Measurements from ENCODE around the gene ZNF507. TPM values are rescaled to one million over a fixed set of nuclear protein-coding genes. Genes with fewer than 3 reads are reported as not detected.
A peak's percentile ranks its signal among the peaks of the same experiment; 100 is the strongest.
"Not testable (repeated sequence)": the region's sequence is repeated elsewhere in the genome, so short reads cannot be mapped to it uniquely, and the experiment has no call there.

The ZNF507 gene
- polyA plus RNA-seq, 10 donors, result 12.2 to 20.0 (median 17.1) TPM

DNA sequence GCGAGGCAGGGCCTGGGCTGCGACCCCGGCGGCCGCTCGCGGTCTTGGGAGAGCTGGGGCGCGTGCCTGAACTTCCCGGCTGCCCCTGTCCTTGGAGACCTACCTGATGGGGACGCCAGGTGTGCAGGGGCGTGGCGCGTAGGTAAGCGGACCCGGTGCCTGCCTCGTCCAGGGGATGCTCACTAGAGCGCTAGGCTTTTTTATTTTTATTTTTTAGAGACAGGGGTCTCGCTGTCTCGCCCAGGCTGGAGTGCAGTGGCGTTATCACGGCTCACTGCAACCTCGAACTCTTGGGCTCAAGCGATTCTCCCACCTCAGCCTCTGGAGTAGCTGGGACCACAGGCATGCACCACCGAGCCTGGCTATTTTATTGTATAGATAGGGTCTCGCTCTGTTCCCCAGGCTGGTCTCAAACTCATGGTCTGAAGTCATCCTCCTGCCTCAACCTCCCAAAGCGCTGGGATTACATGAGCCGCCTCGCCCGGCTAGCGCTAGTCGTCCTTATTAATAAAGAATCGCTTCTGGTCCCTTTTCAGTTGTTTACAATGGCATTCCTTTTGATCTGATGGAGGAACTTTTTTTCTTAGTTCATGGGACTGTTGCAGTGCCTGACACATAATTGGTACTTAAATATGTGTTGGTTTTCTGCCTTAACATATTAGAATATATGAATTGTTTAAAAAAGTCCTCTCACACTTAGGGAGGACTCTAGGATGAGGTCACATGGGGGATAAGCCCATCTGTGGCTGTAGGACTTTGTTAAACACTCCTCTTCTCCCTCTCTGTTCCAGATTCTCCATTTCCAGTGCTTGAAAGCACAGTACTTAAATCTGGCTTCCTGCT lies 61.0 kb downstream of the ZNF507 start:
- DNase-seq, result peak in 1 of 3 donors; percentile 39

GRCh38 chr19:32407004-32407992 lies 61.9 kb downstream of the ZNF507 start:
- peak in 1 of 3 donors; percentile 26 for DNase-seq

GRCh38 chr19:32415246-32415645 lies 69.8 kb downstream of the ZNF507 start:
- DNase-seq, result no peak

GRCh38 chr19:32415669-32416068 lies 70.3 kb downstream of the ZNF507 start:
- DNase-seq, result no peak

DNA sequence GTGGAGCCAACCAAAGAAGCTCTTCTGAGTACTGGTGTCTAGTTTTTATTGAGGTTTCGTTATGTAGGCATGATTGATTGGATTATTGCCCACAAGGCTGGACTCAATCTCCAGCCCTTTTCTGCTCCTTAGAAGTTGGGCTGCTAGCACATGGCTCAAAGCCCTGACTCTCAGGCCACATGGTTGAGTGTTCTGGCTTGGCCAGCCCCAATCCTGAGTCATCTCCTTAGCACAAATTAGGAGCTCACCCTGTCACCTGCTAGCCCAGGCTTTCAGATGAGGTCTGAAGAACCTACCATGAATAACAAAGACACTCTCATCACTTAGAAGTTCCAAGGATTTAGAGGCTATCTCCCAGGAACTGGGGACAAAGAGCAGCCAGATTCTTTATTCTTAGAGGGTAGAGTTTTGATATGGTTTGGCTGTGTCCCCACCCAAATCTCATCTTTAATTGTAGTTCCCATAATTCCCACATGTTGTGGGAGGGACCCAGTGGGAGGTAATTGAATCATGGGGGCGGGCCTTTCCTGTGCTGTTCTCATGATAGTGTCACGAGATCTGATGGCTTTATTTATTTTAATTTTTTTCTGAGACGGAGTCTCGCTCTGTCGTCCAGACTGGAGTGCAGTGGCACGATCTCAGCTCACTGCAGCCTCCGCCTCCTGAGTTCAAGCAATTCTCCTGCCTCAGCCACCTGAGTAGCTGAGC lies 71.5 kb downstream of the ZNF507 start:
- no peak for DNase-seq

DNA sequence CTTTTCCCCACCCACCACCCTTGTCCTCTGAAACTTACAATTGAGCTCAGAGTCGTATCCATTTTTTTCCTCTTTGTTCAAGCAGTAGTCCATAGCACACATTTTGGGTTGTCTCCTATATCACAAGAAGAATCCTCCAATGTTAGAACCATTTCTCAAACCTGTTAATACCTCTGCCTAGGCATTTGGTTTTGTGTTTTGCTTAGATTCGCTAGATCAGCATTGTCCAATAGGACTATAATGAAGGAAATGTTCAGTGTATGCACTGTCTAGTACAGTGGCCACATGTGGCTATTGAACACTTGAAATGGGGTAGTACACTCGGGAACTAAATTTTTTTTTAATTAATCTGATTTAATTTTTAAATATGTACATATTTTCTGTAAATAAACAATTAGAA lies 72.7 kb downstream of the ZNF507 start:
- DNase-seq, result no peak

GRCh38 chr19:32421589-32422361 lies 76.4 kb downstream of the ZNF507 start:
- peak in 1 of 3 donors; percentile 32 for DNase-seq

DNA sequence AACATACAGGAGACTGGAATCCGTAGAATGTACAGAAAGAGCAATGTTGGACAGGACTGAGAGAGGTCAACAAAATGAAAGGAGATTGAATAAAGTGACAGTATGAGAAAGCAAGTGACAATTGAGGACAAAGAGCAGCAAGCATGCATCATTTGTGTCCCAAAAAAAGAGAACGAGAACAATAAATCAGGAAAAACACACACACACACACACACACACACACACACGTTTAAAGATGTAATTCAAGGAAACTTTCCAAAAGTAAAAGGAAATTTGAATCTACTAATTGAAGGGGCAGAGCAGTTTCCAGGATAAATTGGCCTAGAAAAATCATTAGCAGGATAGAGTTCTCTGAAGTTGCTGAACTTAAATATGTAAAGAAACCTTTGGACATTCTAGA lies 77.0 kb downstream of the ZNF507 start:
- no peak for DNase-seq

DNA sequence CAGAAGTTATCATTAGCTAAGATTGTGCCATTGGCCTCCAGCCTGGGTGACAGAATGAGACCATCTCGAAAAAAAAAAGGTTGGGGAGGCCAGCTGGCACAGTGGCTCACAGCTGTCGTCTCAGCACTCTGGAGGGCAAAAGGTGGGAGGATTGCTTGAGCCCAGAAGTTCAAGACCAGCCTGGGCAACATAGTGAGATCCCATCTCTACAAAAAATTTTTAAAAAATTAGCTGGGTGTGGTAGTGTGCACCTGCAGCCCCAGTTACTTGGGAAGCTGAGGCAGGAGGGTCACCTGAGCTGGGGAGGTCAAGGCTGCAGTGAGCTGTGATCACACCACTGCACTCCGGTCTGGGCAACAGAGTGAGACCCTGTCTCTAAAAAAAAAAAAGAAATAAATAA lies 78.5 kb downstream of the ZNF507 start:
- not testable (repeated sequence) for DNase-seq

- DNase-seq, result peak in 1 of 3 donors; percentile 28
Observed at GRCh38 chr19:32427536-32427935, 82.1 kb downstream of the ZNF507 start.

DNA sequence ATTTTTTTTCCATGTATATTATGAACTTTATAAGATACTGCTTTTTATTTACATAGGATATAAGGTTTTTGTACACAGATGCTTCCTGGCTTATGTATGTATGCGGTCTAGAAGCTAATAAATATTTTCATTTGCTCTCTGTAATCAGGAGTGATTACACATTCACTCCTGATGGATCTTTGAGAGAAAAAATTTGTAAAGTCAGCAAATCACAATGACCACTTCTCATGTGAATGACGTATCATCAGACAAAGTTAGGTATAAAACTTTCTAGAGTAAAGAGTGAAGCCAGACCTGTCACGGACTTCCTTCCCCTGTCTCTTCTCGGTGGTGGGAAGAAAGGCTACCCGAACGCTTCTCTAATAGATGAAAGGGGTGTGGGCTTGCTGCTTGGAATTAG lies 91.3 kb downstream of the ZNF507 start:
- no peak for DNase-seq

GRCh38 chr19:32437096-32437495 lies 91.7 kb downstream of the ZNF507 start:
- DNase-seq, result no peak

Other genes starting within 250 kb of the ZNF507 start
- gene DPY19L3, start 60.2 kb downstream of the ZNF507 start, polyA plus RNA-seq (ENCODE audit: insufficient read length in 10 of 10), result 10 to 100 TPM; 23.3 to 39.9 (median 29.5) TPM
- gene PDCD5, start 235.6 kb downstream of the ZNF507 start, polyA plus RNA-seq (ENCODE audit: insufficient read length in 10 of 10), result 100 to 1,000 TPM; 115 to 144 (median 130) TPM